Esophagus squamous epithelium (tissue), 5 donors: ENCODE results near the gene RRM2. TPM values are rescaled to one million over a fixed set of nuclear protein-coding genes. Genes with fewer than 3 reads are reported as not detected.

Experiments used
- DNase-seq: peaks from one replicate; lab custom pipeline; 2025; lab: John Stamatoyannopoulos, UW
- H3K27ac ChIP-seq, 4 donors: fragments of 200-600 bp; sonication (generic); one replicate each; pipeline ENCODE4 v1.5.1; 2016 to 2019; ENCODE audit warnings: mild to moderate bottlenecking in 1 of 4
- H3K27me3 ChIP-seq, 4 donors: fragments of 200-600 bp; sonication (generic); 1 replicate in 3 of 4; 2 replicates in 1 of 4; pipeline versions ENCODE4 v1.5.1 to v1.6.0; 2017 to 2021; ENCODE audit warnings: antibody characterized with exemption in 1 of 4
- H3K36me3 ChIP-seq, 3 donors: fragments of 200-600 bp; sonication (generic); one replicate each; pipeline ENCODE4 v1.5.1; 2016 to 2019
- H3K4me1 ChIP-seq, 3 donors: fragments of 200-600 bp; sonication (generic); one replicate each; pipeline ENCODE4 v1.5.1; 2017 to 2019
- H3K4me3 ChIP-seq, 4 donors: fragments of 200-600 bp; sonication (generic); 1 replicate in 3 of 4; 2 replicates in 1 of 4; pipeline ENCODE4 v1.5.1; 2016 to 2019; ENCODE audit warnings: mild to moderate bottlenecking in 2 of 4, moderate library complexity in 1 of 4
- H3K9me3 ChIP-seq, 3 donors: fragments of 200-600 bp; sonication (generic); one replicate each; pipeline ENCODE4 v1.5.1; 2016 to 2019
- POLR2A ChIP-seq, 4 donors: fragments of 450-650 bp; IDR thresholded peaks; one replicate each; pipeline ENCODE4 v1.6.1; 2017; ENCODE audit warnings: antibody characterized with exemption in 4 of 4, mild to moderate bottlenecking in 4 of 4, moderate library complexity in 3 of 4
- WGBS, 2 donors: methylation state at CpG; one replicate each; pipeline ENCODE4 v1.1.5; 2018; 5-methylcytosine and 5-hydroxymethylcytosine counted together
- intact Hi-C: fragments of 100-400 bp; cut with DNase I; formaldehyde crosslinking; loops from one replicate; pipeline ENCODE4 v1.15.0; 2022
- total RNA-seq, 4 donors: library from RNA; depleted of rRNA; stranded (reverse); fragments of >200 nt; gene quantifications; one replicate each; pipeline ENCODE4 v1.1.0, GENCODE V29; 2016
- TF ChIP-seq, protein P1 (sequence below), 6 experiments: fragments of 450-650 bp in 4 of 6; fragments of 200-600 bp in 2 of 6; sonication (generic) in 2 of 6; IDR thresholded peaks; one replicate each; pipeline ENCODE4 v1.5.1; 2016 to 2019; ENCODE audit warnings: antibody characterized with exemption in 6 of 6, mild to moderate bottlenecking in 4 of 6, moderate library complexity in 4 of 6
- donor health status: DM: yes; HTN: yes; CAD: no.

The RRM2 gene
- total RNA-seq, 4 donors from 2014 or later: 16.2 to 65.1 (median 41.7) TPM

DNA sequence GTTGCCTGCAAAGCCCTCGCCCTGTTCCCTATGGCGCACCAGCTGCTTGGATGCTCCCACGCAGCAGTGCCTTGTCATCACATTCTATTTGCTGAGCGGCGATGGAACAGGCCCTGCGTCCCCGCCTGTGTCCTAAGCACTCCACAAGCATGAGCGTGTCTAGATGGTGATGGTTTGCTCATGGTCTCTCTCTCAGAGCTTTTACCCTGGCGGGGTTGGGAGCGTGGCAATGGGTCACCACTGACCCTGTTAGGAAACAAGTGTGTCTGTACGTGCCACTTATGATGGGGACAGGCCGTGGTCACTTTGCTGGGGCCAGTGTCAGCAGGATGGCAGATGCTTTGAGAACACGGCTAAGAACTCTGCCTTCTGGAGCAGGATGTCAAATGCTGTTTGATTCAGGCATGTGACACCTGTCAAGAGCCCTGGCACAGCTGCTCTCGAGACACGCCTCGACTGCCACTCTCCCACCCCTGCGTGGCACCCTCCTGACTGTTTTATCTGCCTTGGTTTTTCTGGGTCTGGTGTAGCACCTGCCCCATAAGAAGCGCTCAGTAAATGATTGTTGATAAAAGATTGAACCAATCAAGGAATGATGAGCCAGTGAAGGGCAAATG, 44.2 kb downstream of the RRM2 start:
- Histone ChIP-seq H3K27ac (no peak overlapping the region), H3K27me3 (no peaks in the 10 kb centered on the region), H3K4me1 (peaks cover 0 to 18% (median 0%) of the 10 kb centered on the region in 3 donors), H3K4me3 (no peak overlapping the region), H3K9me3 (no peaks in the 10 kb centered on the region), H3K36me3 (no peaks in the 10 kb centered on the region)
- 59 to 83% methylated on average over 6 to 7 of the region's 18 CpGs for WGBS, 2 donors
- DNase-seq: no peak
- TF ChIP-seq POLR2A (IDR thresholded peaks at IDR 0.05): no peak
- TF ChIP-seq, protein P1, sequence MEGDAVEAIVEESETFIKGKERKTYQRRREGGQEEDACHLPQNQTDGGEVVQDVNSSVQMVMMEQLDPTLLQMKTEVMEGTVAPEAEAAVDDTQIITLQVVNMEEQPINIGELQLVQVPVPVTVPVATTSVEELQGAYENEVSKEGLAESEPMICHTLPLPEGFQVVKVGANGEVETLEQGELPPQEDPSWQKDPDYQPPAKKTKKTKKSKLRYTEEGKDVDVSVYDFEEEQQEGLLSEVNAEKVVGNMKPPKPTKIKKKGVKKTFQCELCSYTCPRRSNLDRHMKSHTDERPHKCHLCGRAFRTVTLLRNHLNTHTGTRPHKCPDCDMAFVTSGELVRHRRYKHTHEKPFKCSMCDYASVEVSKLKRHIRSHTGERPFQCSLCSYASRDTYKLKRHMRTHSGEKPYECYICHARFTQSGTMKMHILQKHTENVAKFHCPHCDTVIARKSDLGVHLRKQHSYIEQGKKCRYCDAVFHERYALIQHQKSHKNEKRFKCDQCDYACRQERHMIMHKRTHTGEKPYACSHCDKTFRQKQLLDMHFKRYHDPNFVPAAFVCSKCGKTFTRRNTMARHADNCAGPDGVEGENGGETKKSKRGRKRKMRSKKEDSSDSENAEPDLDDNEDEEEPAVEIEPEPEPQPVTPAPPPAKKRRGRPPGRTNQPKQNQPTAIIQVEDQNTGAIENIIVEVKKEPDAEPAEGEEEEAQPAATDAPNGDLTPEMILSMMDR (IDR thresholded peaks at IDR 0.05): no peak
- intact Hi-C loops: no loop called here

DNA sequence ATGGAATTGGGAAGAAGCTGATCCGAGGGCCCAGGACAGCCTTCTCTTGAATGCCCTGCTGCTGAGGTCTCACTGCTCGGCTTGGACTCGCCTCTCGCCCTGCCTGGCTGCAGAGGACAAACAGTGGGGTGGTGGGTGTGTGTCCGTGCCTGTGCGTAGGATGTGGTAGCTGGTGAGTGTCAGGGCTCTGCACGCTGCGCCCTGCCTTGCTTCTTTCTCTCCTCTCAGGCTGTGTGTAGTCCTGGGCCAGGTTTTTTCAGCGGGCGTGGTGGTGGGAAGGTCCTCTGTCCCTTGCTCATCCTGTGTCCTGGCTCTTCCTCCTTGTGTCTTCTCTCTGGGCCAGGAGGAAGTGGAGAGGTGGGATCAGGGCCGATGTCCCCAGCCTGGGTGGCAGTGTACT, 44.8 kb downstream of the RRM2 start:
- H3K27me3 ChIP-seq: no peaks in the 10 kb centered on the region
- no peak for DNase-seq
- TF ChIP-seq POLR2A (IDR thresholded peaks at IDR 0.05): no peak
- TF ChIP-seq, protein P1 (IDR thresholded peaks at IDR 0.05): no peak
- H3K27ac ChIP-seq: no peak overlapping the region
- intact Hi-C loops: no loop called here
- H3K36me3 ChIP-seq: no peaks in the 10 kb centered on the region
- H3K4me3 ChIP-seq: no peak overlapping the region
- peaks cover 0 to 13% (median 0%) of the 10 kb centered on the region in 3 donors for H3K4me1 ChIP-seq
- WGBS, 2 donors: 89% methylated on average over 7 of the region's 11 CpGs; no CpG with 5 or more reads in 1 of the 2 donors
- H3K9me3 ChIP-seq: no peaks in the 10 kb centered on the region

DNA sequence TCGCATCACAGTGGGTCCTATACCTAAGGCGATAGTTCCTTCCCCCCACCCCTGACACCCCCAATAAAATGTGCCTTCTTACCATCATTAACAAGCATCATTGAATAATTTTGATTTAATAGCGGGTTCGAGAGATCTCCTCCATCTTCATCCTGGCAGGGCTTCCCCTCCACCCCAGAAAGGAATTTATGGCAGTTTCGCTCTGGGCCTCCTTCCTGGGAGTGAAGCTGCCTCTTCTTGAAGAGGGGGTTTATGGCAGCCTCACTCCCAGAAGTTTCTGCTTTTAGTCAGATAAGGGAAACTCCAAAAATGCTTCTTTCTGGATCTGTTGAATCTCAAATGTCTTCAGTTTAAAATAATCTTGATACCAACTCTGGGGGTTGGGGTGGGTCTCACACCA, 45.7 kb downstream of the RRM2 start:
- Histone ChIP-seq H3K4me3 (no peak overlapping the region), H3K4me1 (peaks cover 0 to 6% (median 0%) of the 10 kb centered on the region in 3 donors)
- TF ChIP-seq POLR2A (IDR thresholded peaks at IDR 0.05): no peak
- TF ChIP-seq, protein P1 (IDR thresholded peaks at IDR 0.05): no peak

DNA sequence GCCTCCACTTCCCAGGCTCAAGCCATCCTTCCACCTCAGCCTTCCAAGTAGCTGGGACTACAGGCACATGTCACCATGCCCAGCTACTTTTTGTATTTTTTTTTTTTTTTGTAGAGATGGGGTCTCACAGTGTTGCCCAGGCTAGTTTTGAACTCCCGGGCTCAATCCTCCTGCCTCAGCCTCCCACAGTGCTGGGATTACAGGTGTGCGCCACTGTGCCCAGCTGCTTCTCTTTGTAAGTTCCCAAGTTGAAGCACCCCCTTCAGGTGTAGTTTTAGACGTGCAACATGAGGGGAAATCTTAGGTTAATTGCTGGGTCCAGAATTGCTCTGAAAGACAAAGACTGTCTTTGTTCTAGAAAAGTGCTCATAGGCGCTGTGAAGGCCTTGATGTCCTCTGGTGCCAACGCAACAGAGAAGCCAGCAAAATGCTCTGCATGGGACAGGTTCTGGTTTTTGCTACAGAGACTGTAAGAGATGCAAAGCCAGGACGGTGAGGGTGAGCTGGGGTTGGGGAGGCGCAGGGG, 46.6 kb downstream of the RRM2 start:
- TF ChIP-seq, protein P1 (IDR thresholded peaks at IDR 0.05): no peak
- no peak for TF ChIP-seq POLR2A (IDR thresholded peaks at IDR 0.05)
- intact Hi-C loops: no loop called here
- no peaks in the 10 kb centered on the region for H3K36me3 ChIP-seq
- no peak overlapping the region for H3K27ac ChIP-seq
- no peaks in the 10 kb centered on the region for H3K9me3 ChIP-seq
- H3K4me3 ChIP-seq: no peak overlapping the region
- no peaks in the 10 kb centered on the region for H3K27me3 ChIP-seq
- no peak for DNase-seq
- H3K4me1 ChIP-seq: peaks cover 0 to 6% (median 0%) of the 10 kb centered on the region in 3 donors
- 92 to 94% methylated on average over 7 of the region's 7 CpGs for WGBS, 2 donors

More for the DNA sequence above, 45.7 kb downstream of the RRM2 start:
- no peaks in the 10 kb centered on the region for H3K36me3 ChIP-seq
- H3K27me3 ChIP-seq: no peaks in the 10 kb centered on the region
- intact Hi-C loops: no loop called here
- 92 to 98% methylated on average over 5 of the region's 5 CpGs for WGBS, 2 donors
- H3K27ac ChIP-seq: no peak overlapping the region
- no peaks in the 10 kb centered on the region for H3K9me3 ChIP-seq
- no peak for DNase-seq

DNA sequence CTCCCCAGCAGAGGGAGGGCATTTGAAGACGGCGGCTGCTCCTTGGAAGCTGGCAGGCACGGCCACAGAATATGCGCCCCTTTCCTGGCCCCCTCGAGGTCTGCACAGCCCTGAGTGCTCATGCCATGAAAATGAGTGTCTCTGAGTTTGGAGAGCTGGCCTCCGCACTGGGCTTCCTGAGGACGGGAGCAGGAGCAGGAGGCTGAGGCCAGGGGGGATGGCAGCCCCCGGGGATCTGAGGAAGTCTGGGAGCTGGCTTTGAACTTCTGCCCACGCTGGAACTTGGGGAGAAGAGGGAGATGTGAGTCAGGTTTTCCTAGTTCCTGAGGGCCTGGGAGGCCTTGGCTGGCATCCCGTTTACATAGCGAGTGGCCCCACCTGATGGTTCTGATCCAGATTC, 47.0 kb downstream of the RRM2 start:
- H3K4me1 ChIP-seq: peaks cover 0 to 6% (median 0%) of the 10 kb centered on the region in 3 donors
- TF ChIP-seq, protein P1 (IDR thresholded peaks at IDR 0.05): no peak
- no peak for TF ChIP-seq POLR2A (IDR thresholded peaks at IDR 0.05)
- H3K9me3 ChIP-seq: no peaks in the 10 kb centered on the region
- WGBS, 2 donors: 30 to 55% methylated on average over 3 to 11 of the region's 11 CpGs
- DNase-seq: no peak
- no peaks in the 10 kb centered on the region for H3K27me3 ChIP-seq
- H3K27ac ChIP-seq: no peak overlapping the region
- H3K36me3 ChIP-seq: no peaks in the 10 kb centered on the region
- no peak overlapping the region for H3K4me3 ChIP-seq
- intact Hi-C loops: no loop called here
